ENCODE data around the gene CDH11. TPM values are rescaled to one million over a fixed set of nuclear protein-coding genes. Genes with fewer than 3 reads are reported as not detected.

Gene CDH11, protein sequence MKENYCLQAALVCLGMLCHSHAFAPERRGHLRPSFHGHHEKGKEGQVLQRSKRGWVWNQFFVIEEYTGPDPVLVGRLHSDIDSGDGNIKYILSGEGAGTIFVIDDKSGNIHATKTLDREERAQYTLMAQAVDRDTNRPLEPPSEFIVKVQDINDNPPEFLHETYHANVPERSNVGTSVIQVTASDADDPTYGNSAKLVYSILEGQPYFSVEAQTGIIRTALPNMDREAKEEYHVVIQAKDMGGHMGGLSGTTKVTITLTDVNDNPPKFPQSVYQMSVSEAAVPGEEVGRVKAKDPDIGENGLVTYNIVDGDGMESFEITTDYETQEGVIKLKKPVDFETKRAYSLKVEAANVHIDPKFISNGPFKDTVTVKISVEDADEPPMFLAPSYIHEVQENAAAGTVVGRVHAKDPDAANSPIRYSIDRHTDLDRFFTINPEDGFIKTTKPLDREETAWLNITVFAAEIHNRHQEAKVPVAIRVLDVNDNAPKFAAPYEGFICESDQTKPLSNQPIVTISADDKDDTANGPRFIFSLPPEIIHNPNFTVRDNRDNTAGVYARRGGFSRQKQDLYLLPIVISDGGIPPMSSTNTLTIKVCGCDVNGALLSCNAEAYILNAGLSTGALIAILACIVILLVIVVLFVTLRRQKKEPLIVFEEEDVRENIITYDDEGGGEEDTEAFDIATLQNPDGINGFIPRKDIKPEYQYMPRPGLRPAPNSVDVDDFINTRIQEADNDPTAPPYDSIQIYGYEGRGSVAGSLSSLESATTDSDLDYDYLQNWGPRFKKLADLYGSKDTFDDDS
- not detected for total RNA-seq

DNA sequence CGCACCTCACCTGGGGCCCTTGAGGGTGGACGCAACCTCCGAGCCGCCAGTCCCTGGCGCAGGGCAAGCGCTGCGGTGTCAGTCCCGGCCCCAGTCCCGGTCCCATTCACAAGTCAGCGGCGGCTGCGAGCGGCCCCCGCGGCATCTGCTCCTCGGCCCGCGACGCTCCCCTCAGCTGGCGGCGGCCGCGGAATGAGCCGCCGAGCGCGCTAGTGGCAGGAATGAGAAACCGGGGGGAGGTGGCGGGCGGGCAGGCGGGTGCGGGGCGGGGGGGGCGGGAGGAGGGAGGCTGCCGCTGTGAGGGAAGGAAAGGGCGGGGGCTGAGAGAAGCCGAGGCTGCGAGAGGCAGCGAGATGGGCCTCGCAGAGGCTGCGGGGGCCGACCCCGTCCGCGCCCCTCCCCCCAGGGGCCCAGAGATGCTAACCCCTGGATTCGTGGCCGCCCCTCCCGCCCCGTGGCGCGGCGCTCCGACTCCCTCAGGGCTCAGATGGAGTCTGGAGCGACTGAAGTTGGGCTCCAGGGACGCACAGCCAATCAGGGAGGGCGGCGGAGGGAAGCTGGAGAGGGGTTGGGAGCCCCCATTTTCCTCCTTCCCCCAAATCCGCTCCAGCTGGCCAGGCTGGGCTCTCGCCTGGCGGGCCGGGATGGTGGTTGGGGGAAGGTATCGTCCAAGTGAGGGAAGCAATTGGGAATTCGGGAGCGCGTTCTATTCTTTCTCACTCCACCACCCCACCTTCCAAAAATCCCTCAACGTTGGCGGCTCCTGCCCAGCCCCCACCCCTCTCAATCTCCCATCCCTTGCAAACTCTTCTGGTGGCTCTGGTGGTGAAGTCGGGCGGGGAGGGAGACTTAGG is at the start of gene CDH11:
TSS of gene CDH11 (minus strand) at position 194 of the 854 bp plus-strand sequence. CDS start 117,194 bp downstream, outside the sequence.
- no peak within 1 kb of the TSS for H3K27ac Mint-ChIP-seq
- H3K9me3 Mint-ChIP-seq = no peaks in the 10 kb centered on the region
- H3K27me3 Mint-ChIP-seq = peaks cover 16% of the 10 kb centered on the region
- H3K4me3 Mint-ChIP-seq = no peak within 1 kb of the TSS
- no peaks in the 10 kb centered on the region for H3K36me3 Mint-ChIP-seq (ENCODE audit: low read depth)
- no peak for ATAC-seq (replicated peaks)
- H3K4me1 Mint-ChIP-seq = no peaks in the 10 kb centered on the region

DNA sequence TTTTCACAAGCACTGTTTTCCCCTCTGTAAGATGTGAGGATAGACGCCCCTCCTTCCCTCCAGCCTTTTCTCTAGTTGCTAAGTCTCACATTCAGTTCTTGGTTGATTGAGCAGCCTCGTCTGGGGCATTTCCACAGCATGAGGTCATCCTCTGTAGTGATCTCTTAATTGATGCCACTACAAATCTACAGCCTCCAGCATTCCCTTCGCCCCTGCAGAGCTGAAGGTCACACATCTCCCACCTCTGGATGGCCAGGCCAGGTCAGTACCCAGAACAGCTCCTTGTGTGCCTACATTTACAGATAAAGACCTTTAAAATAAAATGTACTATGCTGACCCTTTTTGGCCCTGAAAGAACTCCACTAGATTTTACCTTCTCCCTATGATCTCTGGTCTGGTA is 32.5 kb upstream of the CDH11 start:
- Mint-ChIP-seq H3K4me3 (no peak overlapping the region), H3K9me3 (peaks cover 22% of the 10 kb centered on the region), H3K27ac (no peak overlapping the region), H3K4me1 (no peaks in the 10 kb centered on the region), H3K27me3 (no peaks in the 10 kb centered on the region), H3K36me3 (ENCODE audit: low read depth) (no peaks in the 10 kb centered on the region)
- ATAC-seq (replicated peaks) = no peak

DNA sequence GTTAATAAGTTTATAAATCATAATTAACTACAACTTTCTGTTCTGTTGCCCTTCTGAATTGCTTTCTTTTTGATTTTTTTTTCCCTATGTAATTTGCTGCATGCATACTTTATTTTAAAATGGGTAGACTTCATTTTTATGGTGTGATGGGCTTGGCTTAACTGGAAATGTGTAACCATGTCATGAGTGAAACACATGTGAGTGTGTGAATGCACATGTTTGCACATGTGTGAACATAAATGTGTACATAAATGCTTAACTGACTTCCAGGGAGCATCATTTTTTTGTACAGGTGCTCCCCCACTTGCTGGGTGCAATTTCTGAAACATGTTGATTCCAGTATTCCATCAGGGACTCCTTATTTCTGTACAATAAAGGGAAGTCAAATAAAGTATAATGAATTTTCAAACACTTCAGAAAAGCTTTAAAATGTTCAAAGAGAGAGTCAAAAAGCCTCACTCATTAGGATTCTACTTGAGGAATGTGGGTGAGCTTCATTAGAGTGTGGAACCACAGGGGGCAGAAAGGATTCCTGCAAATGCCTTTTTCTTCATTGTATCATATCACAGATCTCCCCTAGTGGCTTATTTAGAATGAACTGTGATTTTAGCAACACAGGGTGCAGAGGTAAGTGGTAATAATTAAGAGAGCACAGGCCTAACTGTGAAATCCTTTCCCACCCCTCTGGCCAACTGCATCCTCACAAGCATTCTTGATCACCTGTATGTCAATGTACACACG is 31.7 kb upstream of the CDH11 start:
- peaks cover 25% of the 10 kb centered on the region for H3K9me3 Mint-ChIP-seq
- H3K27me3 Mint-ChIP-seq = no peaks in the 10 kb centered on the region
- no peaks in the 10 kb centered on the region for H3K4me1 Mint-ChIP-seq
- H3K27ac Mint-ChIP-seq = no peak overlapping the region
- H3K36me3 Mint-ChIP-seq (ENCODE audit: low read depth) = no peaks in the 10 kb centered on the region
- ATAC-seq (replicated peaks) = no peak
- no peak overlapping the region for H3K4me3 Mint-ChIP-seq

DNA sequence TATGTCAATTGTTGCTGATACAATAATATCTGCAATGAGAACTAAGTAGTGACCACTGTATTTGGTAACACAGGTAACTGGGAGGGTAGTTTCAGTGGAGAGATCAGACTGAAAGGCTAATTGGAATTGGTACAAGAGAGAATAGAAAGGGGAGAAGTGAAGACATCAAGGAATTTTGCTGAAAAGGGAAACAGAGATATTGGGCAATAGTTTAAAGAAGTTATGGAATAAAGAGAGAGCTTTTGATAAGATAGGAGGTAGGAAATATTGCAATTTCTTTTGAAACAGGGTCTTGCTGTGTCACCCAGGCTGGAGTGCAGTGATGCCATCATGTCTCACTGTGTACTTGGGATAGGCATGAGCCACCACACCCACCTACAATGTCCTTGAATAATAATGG is 26.9 kb upstream of the CDH11 start:
- Mint-ChIP-seq H3K36me3 (ENCODE audit: low read depth) (no peaks in the 10 kb centered on the region), H3K4me1 (no peaks in the 10 kb centered on the region), H3K4me3 (no peak overlapping the region), H3K9me3 (peaks cover 18% of the 10 kb centered on the region), H3K27me3 (no peaks in the 10 kb centered on the region), H3K27ac (no peak overlapping the region)
- no peak for ATAC-seq (replicated peaks)

DNA sequence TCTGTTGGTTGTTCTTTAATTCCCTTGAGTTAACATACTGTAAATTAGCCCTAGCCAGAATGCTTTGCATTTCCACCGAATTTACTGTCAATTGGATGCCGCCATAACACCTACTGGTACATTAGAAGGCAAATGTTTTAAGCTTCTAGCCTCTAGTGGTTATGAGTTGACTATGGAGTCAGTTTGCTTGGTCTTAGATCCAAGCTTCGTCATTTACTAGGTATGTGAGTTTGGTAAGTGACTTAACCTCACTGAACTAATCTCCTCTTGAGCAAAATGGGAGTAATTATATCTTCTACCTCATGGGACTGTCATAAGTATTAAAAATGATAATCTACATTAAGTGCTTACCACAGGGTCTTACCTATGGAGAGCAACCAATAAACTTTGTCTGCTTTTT is 20.4 kb upstream of the CDH11 start:
- no peaks in the 10 kb centered on the region for H3K4me1 Mint-ChIP-seq
- H3K9me3 Mint-ChIP-seq = peaks cover 6% of the 10 kb centered on the region
- no peak for ATAC-seq (replicated peaks)
- H3K36me3 Mint-ChIP-seq (ENCODE audit: low read depth) = no peaks in the 10 kb centered on the region
- H3K4me3 Mint-ChIP-seq = no peak overlapping the region
- no peak overlapping the region for H3K27ac Mint-ChIP-seq
- no peaks in the 10 kb centered on the region for H3K27me3 Mint-ChIP-seq

DNA sequence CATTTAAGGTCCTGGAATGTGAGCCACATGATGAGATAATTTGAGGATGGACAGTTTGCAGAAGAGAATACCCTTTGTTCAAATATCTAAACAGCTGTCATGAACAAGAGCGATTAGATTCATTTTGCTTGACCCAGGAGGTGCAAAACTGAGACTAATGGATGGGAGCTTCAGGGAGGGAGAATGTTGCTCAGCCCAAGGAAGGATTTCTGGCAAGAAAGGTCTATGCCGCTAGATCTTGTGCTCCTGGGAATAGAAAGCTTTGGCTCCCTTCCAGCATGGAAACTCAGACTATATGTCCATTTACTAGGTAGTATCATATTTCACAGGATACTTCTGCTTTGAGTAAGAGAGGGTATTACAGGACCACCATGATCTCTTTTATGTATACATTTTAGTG is 14.8 kb upstream of the CDH11 start:
- Mint-ChIP-seq H3K4me3 (no peak overlapping the region), H3K36me3 (ENCODE audit: low read depth) (no peaks in the 10 kb centered on the region), H3K27me3 (no peaks in the 10 kb centered on the region), H3K4me1 (no peaks in the 10 kb centered on the region), H3K27ac (no peak overlapping the region), H3K9me3 (peaks cover 8% of the 10 kb centered on the region)
- no peak for ATAC-seq (replicated peaks)

DNA sequence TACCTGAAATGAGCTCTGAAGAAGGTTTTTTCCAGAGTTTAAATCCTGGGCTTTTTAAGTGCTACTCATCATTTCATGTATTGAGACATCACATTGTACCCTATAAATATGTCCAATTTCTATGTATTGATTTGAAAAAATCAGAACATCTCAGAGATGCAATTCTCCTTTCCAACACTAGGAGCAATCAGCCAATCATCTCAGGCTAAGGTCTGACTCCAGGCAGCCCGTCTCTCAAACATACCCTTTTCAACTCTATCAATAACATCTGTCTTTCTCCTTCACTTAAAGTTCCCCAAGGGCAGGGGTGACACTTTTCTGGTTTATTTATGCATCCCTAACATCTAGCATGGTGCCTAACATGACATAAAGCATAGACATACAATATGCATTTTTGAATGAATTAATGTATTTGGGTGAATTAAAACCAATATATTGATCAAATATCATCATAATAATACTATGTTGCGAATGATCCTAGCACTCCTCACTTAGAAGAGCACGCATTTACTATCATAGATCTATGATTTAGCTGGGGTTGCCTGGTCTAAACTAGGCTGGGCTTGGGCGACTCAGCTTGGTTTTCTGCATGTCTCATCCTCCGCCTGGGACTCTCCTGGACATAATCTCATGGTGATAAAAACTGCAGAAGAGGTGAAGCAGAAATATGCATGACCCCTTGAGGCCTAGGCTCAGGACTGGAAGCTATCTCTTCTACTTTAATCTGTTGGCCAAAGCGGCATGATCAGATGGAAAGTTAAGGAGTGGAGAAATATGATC is 5.2 kb upstream of the CDH11 start:
- H3K4me3 Mint-ChIP-seq = no peak overlapping the region
- no peaks in the 10 kb centered on the region for H3K4me1 Mint-ChIP-seq
- peak; percentile 67 for ATAC-seq (replicated peaks)
- H3K27ac Mint-ChIP-seq = no peak overlapping the region
- no peaks in the 10 kb centered on the region for H3K36me3 Mint-ChIP-seq (ENCODE audit: low read depth)
- peaks cover 5% of the 10 kb centered on the region for H3K27me3 Mint-ChIP-seq
- H3K9me3 Mint-ChIP-seq = peaks cover 3% of the 10 kb centered on the region

DNA sequence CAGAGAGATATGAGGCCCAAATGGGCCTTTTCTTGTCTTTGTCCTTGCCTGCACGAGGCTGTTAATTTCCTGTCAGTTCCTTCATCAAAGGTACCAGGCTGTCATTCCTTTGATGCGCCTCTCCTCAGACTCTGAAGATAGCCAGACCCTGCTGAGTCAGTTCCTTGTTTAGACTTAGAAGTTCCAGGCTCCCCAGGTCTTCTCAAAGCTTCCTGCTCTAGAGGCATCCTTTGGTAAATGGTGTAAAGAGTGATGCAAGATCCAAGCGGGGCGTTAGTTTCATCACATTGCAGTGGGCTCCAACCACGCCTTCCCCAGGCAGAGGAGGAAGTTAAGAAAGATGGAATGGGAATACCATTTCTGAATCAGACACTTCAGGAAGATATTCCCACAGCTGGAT is 4.0 kb upstream of the CDH11 start:
- Mint-ChIP-seq H3K27ac (no peak overlapping the region), H3K9me3 (no peaks in the 10 kb centered on the region), H3K27me3 (peaks cover 5% of the 10 kb centered on the region), H3K36me3 (ENCODE audit: low read depth) (no peaks in the 10 kb centered on the region), H3K4me3 (no peak overlapping the region), H3K4me1 (no peaks in the 10 kb centered on the region)
- no peak for ATAC-seq (replicated peaks)

DNA sequence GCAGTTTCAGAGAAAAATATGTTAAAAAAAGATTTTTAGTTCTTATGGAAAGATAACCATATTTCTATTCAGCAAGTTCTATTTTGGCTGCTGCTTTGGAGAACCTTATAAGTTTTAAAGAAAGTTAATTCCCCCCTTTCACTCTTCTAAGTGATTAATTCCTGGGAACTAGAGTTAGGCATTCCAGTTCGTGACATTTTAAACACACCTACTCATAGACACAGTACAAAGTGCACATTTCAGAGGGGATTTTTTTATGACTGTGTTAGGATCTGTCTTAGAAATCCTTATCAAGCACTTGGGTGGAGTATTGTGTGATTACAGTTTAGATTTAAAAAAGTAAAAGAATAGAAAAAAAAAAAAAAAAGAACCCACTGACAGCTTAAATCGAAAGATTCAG is 3.5 kb upstream of the CDH11 start:
- H3K4me3 Mint-ChIP-seq = no peak overlapping the region
- ATAC-seq (replicated peaks) = no peak
- H3K9me3 Mint-ChIP-seq = no peaks in the 10 kb centered on the region
- H3K4me1 Mint-ChIP-seq = no peaks in the 10 kb centered on the region
- no peak overlapping the region for H3K27ac Mint-ChIP-seq
- H3K36me3 Mint-ChIP-seq (ENCODE audit: low read depth) = no peaks in the 10 kb centered on the region
- H3K27me3 Mint-ChIP-seq = peaks cover 6% of the 10 kb centered on the region

DNA sequence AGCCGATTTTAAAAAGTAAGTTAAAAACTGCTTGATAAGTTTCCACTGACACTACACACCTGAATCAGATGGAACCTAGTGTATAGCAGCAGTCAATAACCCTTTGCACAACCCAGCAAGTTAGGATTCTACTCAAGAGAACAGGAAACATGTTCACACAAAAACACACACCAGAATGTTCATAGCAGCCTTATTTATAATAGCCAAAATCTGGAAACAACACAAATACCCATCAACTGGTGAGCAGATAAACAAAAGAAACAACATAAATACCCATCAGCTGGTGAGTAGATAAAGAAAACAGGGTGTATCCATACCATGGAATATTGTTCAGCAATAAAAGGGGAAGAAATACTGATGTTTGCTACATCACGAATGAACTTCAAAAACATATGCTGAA is 2.7 kb upstream of the CDH11 start:
- H3K4me3 Mint-ChIP-seq = no peak overlapping the region
- H3K9me3 Mint-ChIP-seq = no peaks in the 10 kb centered on the region
- ATAC-seq (replicated peaks) = no peak
- H3K27me3 Mint-ChIP-seq = peaks cover 12% of the 10 kb centered on the region
- H3K36me3 Mint-ChIP-seq (ENCODE audit: low read depth) = no peaks in the 10 kb centered on the region
- no peak overlapping the region for H3K27ac Mint-ChIP-seq
- H3K4me1 Mint-ChIP-seq = no peaks in the 10 kb centered on the region

DNA sequence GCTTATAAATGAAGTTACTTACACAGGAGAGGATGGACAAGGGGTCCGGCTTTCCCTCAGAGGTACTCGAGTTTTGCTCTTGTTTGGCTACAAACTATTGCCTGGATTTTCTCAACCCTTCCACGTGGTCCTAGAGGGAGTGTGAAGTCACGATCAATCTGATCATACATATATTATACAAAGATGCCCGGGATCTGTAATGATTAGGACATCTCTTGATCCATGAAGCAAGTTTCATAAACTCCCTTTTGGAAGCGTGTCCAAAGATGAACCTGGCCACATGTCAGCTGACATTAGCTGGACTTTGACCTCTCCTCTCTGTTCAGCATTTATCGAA is 2.3 kb upstream of the CDH11 start:
- H3K36me3 Mint-ChIP-seq (ENCODE audit: low read depth) = no peaks in the 10 kb centered on the region
- H3K27ac Mint-ChIP-seq = no peak overlapping the region
- H3K9me3 Mint-ChIP-seq = no peaks in the 10 kb centered on the region
- ATAC-seq (replicated peaks) = no peak
- H3K4me3 Mint-ChIP-seq = no peak overlapping the region
- H3K4me1 Mint-ChIP-seq = no peaks in the 10 kb centered on the region
- H3K27me3 Mint-ChIP-seq = peaks cover 12% of the 10 kb centered on the region

DNA sequence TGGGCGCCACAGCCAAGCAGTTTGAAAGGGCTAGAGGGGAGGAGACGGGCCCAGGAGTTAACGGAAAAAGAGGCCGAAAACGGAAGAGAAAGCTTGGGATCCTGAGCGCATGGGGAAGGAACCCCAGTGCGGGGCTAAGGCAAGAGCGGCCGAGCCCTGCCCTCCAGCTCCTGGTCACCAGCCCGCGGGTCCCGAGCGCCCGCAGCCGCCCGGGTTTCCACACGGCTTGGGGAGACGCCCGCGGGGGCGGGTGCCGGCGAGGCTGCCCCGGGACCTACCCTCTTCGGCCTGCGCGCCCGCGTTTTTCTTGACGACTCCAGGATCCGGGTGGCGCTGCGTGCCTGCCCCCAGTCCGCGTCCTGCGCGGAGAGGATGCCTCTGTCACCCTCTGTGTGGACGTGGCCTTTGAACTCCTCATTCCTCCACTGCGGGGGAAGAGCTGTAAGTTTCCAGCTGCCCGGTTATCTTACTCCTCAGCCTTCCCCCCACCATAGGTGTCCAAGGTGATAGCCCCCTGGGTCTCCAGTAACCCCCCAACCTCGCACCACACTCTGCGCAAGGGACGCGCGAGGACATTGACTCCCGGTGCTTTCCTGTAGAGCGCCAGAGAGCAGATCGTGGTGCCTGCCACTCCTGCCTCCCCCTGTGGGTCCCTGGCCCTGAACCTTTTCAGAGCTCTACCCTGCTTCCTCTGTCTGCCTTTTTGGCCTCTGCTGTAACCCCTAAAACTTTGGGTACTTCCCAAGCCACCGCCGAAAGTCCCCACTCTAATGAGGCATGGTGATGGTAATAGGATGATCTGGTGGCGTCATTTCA is 1.7 kb upstream of the CDH11 start:
- Mint-ChIP-seq H3K36me3 (ENCODE audit: low read depth) (no peaks in the 10 kb centered on the region), H3K27ac (no peak overlapping the region), H3K4me1 (no peaks in the 10 kb centered on the region), H3K4me3 (no peak overlapping the region), H3K27me3 (peaks cover 16% of the 10 kb centered on the region), H3K9me3 (no peaks in the 10 kb centered on the region)
- ATAC-seq (replicated peaks) = no peak

Data from activated T-helper 17 cell treated with anti-CD3 and anti-CD28 coated beads, Interleukin-2, amount 50 U/mL, for 72 hours (primary cell).